GM18868 (cell line): ENCODE data around the gene SNIP1.
A peak's percentile ranks its signal among the peaks of the same experiment; 100 is the strongest.
"Not testable (repeated sequence)": the region's sequence is repeated elsewhere in the genome, so short reads cannot be mapped to it uniquely, and the experiment has no call there.

Source experiments
- ATAC-seq: cut with Tn5 transposase; IDR thresholded peaks from one replicate; pipeline ENCODE4 v1.9.1; 2021; ENCODE audit warnings: mild to moderate bottlenecking, moderate library complexity; ENCODE audit not compliant: unreplicated experiment

The SNIP1 gene

DNA sequence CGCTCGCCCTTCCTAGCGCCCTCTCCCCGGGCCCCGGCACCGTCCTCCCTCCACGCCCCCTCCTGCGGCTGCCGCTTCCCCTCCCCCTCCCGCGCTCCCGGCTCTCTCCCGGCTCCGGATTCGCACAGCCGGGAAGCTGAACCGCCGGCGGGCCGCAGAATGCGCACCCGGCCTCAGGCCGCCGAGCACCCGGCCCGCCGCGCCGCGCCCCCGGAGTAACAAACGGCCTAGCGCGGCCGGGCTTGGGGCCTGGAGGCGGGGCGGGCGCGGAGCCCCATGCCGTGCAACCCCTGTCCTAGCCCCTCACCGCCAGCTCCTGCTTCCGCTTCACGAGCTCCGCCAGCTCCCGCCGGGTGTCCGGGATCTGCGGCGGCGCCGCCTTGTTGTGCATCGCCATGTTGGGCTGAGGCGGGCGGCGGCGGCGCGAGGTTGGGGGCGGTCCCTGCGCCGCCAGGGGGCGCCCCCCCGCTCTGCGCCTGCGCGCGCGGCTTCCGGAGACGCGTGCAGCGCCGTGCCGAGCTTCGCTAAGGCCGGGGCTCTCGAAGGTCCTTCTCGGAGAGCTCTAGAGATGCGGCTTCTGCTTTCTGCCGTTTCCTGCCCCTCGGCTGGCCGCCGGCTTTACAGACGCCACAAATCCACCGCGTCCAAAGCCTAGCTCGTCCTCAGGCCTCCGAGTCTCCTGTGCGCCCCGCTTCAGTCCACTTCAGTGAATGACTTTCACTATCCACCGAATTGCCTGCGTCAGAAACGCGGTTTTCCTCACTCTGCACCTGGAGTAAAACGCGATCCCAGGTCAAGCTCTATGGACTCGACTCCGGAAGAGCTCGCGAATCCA is 39.5 kb downstream of the SNIP1 start, which contains the start of gene MEAF6:
MEAF6 (minus strand) TSS at position 417 of the 835 bp plus-strand sequence; CDS start at position 397, 20 bp downstream.
- peak; percentile 93 for ATAC-seq

DNA sequence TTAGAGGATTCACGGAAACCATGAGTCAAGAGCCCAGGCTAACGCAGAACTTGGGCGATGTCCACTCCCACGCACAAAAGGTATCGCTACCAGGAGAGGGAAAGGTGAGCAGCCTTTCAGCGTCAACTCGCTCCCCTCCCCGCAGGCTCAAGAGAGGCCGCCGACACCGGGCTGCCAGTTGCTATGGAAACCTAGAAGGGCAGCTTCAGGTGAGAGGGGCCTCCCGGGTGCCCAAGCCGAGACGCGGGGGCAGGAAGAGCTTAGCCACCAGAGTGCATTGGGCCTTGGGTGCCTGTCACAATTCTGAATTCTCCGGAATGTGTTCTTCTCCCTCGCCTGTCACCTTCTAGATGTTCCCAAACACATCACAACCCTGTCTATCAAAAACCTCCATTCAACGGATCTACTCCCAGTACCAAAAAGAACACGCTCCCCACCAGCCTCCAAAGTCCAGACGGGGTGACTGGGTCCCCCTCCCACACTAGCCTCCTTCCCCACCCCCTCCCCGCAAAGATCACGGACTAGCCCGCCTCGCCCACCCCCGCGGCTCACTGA is 40.2 kb downstream of the SNIP1 start:
- ATAC-seq = peak; percentile 30

DNA sequence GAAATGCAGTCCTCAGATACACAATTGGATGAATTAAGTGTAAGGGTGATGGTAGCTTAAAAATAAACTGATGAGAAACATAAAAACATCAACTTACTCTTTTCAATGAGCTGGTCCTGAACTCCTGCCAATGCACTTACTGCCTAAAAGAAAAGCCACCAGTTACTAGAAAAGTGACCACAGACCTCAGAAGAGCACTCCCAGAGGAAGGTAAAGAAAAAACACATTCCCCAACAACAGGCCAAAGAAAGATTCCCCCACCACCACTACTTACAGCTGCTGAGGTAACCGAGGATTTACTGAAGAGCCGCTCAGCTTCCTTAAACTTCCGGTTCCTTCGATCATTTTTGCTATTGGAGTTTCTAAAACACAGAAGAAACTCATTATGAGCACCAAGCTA is 44.9 kb downstream of the SNIP1 start:
- no peak for ATAC-seq

DNA sequence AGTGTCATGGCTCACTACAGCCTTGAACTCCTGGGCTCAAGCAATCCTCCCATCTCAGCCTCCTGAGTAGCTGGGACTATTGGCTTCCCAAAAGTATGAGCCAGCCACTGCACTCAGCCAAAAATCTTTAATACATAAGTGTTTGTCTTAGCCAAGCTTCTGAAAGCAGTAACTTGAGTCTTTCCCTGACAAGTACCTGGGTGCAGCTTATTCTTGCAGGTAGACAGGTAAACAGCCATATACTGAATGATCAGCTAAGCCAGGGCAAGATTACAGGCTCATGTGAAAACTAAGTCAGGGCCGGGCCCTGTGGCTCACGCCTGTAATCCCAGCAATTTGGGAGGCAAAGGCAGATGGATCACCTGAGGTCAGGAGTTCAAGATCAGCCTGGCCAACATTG is 47.4 kb downstream of the SNIP1 start:
- no peak for ATAC-seq

DNA sequence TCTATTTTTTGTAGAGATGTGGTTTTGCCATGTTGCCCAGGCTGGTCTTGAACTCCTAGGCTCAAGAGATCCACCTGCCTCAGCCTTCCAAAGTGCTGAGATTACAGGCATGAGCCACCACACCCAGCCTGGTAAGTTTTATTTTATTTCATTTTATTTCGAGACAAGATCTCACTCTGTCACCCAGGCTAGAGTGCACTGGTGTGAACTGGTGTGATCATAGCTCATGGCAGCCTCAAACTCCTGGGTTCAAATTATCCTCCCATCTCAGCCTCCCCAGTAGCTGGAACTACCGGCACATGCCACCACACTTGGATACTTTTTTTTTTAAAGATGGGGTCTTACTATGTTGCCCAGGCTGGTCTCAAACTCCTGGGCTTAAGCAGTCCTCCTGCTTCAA is 51.3 kb downstream of the SNIP1 start:
- ATAC-seq = not testable (repeated sequence)

DNA sequence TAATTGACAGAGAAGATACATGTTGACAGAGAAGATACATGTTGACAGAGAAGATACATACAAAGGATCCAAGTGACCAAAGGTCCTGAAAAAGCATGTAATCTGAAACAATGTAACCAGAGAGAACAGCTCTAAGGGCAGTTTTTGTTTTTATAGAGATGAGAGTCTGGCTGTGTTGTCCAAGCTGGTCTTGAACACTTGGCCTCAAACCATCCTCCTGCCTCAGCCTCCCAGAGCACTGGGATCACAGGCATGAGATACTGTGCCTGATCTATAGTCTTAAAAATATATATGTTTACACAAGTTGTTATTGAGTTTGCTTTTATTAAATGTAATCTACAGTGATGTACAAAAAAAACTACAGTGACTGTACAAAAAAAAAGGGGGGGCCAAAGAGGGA is 52.0 kb downstream of the SNIP1 start:
- ATAC-seq = no peak

DNA sequence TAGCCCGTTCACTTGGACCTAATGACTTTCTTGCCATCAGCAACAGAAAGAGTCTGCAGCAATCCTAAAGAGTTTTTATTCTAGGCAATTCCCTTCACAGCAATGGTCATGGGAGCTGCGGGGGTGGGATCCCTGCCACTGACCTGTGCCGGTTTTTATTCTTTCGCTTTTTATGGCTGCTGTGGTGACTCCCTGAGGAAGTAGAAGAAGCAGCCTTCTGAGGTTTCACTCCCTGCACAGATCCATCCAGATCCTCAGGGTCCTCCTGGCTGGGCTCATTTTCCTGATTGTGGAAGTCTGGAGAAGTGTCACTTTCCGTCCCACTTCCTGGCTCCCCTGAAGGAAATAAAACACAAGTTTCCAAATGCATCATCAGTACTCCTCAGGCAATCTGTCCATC is 52.4 kb downstream of the SNIP1 start:
- ATAC-seq = no peak

DNA sequence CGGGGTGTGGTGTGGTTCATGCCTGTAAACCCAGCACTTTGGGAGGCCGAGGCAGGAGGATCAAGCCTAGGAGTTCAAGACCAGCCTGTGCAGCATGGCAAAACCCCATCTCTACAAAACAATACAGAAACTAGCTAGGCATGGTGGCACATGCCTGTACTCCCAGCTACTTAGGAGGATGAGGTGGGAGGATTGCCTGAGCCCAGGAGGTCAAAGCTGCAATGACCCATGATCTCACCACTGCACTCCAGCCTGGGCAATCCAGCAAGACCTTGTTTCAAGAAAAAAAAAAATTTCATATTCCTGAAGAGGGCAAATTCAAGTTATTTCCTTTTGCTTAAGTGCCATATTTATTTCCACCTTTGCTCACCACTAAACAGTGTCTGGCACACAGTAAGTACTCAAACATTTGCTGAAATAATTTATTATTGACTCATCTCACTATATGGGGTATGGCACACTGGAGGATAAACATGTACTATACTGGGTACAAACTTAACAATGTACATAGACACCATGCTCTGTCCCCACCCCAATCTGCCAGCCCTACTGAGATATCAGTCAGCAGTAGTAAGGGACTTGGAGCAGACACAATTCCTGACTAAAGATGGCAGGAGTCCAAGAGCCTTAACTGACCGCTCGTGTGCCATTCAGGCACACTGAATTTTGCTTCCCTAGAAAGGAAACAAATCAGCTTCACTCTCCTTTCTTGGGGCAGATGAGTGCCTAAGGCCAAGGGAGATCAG is 55.0 kb downstream of the SNIP1 start:
- ATAC-seq = no peak

DNA sequence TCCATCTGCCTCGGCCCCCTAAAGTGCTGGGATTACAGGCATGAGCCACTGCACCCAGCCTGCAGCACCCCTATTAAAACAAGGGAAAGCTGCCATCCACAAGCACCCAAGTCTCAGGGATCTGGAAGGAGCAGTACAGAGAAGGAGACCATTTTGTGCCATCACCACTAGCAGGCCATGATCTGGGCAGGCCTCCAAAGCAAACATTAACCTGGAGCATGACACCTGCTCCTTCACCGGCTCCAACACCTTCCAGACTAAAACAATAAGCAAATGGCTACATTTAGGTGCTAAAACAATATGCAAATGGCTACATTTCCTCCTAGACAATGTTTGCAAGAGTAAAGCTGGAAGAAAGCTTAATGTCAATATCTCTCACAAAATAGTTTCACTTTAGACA is 56.3 kb downstream of the SNIP1 start:
- ATAC-seq = no peak

DNA sequence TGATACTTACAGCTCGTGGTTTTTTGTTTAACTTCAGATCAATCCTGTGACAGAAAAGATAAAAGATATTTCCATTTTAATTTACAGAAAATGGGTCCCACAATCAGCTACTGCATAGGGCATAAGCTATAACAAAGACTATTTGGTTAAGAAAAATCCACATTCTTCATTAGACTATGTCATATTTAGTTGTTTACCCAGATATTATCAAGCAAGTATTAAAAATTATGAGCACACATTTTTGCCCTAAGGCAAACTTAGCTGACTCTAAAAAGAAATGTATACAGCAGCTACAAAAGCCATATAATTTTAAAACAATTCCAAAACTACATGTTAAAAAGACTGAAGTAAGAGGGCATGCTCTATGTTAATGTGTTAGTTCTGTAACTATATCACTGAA is 58.2 kb downstream of the SNIP1 start:
- ATAC-seq = no peak

DNA sequence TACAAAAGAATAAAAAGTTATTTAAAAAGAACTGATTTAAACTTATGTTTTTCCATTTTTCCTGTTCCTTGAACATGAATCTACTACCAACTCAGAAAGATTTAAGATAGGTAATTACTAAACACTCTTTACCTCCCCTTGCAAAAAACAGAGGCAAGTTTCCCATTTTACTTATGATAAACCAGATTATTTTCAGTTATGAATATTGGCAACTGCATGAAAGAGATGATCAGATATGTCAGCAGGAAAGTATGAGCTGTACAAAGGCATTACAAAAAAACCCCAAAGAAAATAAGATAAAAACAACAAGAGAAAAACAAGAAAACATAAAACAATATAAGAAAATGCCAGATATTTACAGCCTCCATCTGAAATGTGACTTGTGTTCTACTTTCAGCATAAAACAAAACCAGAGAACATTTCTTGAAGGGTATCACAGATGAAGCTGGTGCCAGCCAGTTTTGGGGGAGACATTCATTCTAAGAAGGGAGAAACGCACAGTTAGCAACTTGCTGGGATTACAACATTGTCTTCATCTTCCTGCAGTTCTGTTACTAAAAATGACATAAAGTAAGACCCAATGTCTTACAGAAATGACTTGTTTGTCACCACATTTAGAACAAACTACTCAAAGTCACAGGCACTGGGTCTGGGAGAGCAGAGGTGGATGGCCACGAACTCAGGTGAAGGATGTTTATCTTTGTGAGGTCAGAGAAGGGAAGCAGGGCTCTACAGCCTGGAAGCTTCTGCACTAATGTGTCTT is 60.6 kb downstream of the SNIP1 start:
- ATAC-seq = no peak

DNA sequence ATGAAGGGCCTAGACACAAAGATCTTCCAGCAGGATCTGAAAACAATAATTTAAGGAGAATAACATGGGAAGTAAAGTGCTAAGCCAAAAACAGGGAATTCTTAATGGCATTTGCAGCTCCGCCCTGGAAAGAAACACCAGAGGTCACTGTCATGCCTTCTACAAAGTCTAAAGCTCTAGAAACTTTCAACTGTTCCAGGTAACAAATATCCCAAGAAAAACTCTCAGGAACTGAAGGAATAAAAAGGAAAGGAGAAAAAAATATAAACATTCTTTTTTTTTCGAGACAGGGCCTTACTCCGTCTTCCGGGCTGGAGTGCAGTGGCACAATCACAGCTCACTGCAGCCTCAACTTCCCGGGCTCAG is 66.5 kb downstream of the SNIP1 start:
- no peak for ATAC-seq

DNA sequence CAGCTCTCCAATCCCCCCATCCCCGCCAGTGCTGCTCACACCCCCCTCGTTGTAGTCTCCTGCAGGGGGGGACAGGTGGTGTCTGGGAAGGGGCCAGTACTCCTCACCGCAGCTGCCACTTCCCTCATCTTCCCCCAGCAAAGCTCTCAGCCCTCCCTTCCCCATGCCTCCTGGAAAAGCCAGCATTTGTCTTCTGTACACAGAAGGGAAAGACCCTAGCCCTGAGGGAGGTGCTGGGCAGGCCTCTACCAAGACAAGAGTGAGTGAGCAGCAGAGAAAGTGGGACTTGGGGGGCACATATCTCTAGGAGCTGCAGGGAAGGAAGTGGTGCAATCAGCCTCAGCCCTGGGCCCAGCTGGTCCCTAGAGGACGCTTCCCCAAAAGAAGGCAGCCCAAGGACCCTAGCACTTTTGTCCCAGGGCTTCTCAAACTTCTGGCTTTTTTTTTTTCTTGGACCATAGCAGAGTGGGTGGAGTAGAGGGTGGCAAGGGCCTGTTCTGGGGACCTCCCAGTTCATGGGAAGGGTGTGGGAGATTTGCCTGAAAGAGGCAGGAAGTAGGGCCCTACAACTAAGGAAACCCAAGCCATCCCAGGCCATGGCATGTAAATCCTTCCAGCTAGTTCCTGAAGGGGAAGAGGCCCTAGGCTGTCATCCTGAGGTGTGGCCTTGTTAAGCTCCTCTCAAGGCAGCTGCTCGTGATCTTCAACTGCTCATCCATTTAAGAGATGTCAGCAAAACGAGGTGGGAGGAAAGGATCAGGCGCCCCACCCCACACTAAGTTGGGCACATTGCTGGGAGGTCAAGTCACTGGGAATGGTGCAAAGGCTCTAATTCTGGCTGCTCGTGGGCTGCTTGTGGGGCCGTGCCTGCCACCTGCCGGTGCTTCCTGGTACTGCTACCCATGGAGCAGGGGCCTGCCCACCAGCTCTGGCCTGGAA is 67.1 kb downstream of the SNIP1 start:
- ATAC-seq = no peak

DNA sequence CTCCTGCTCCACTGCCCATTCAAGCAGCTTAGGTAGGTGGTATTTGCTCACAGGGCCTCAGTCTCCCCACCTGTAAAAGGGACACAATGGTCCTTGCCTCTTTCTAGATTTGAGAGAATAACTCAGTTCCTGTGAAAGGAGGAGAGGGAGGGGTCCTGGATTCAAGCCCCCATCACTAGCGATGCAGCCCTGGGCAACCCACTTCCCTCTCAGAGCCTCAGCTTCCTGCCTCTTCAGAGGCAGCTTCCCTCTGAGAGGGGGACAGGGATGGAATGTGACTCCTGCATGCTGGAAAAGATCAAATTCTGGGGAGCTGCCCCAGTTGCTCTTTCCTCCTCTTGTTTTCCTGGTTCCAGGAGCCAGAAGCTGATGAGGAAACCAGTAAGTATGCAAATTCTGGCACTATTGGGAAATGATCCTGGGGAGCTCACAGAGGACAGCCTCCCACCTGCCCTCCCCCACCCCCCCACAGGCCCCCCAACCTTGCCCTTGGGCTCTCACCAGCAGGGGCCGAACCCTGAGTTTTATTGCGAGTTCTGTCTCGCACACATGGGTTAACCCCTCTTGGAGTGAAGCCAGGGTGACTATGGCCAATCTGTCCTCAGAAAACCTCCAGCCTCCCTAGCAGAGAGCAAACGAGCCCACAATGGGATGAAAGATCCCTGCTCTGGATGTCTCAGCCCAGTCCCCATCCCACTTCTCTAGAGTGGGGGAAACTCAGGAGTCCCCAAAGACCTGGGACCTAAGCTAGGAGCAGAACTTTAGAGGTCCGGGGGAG is 68.0 kb downstream of the SNIP1 start:
- ATAC-seq = no peak
